Pancreas (tissue), 10 donors: ENCODE measurements around the gene TBC1D3B. TPM values are rescaled to one million over a fixed set of nuclear protein-coding genes. Genes with fewer than 3 reads are reported as not detected.

Experiments
- ATAC-seq, 4 donors: fragments of 200-7000 bp; cut with Tn5 transposase; one replicate each; pipeline versions ENCODE4 v1.8.0 to v1.9.1; 2020; ENCODE audit warnings: mild to moderate bottlenecking in 4 of 4, moderate library complexity in 4 of 4
- DNase-seq, 6 donors: peaks; one replicate each; pipeline ENCODE4 v3.0.0-alpha.2; 2020
- FAIRE-seq: peaks from 2 replicates; lab custom pipeline; 2012; peaks lifted over from hg19 to GRCh38; lab: Jason Lieb, UNC
- H3K27ac ChIP-seq, 4 donors: fragments of 200-600 bp; sonication (generic); 1 replicate in 3 of 4; 2 replicates in 1 of 4; pipeline versions ENCODE4 v1.5.0 to v1.8.0; 2020
- H3K27me3 ChIP-seq, 4 donors: fragments of 200-600 bp; one replicate each; pipeline ENCODE4 v1.8.0; 2021
- H3K36me3 ChIP-seq, 3 donors: fragments of 200-600 bp; sonication (generic) in 1 of 3; one replicate each; pipeline versions ENCODE4 v1.5.0 to v1.8.0; 2020 to 2021
- H3K4me1 ChIP-seq, 3 donors: fragments of 200-600 bp; one replicate each; pipeline ENCODE4 v1.8.0; 2021
- H3K4me3 ChIP-seq, 4 donors: fragments of 200-600 bp; sonication (generic) in 2 of 4; one replicate each; pipeline versions ENCODE4 v1.5.0 to v1.8.0; 2020 to 2021
- H3K9me3 ChIP-seq, 4 donors: fragments of 200-600 bp; one replicate each; pipeline ENCODE4 v1.8.0; 2021
- WGBS, 2 donors: extraction: QIAGEN DNeasy Blood & Tissue Kit; methylation state at CpG; one replicate each; pipeline ENCODE4 v1.1.7; 2013; 5-methylcytosine and 5-hydroxymethylcytosine counted together
- intact Hi-C, 3 donors: fragments of 100-400 bp; cut with DNase I; formaldehyde crosslinking; loops; one replicate each; pipeline versions ENCODE4 v1.11.1 to v1.14.2; 2022
- polyA plus RNA-seq, 2 donors: library from polyadenylated mRNA; stranded (reverse); fragments of 200-250 nt; gene quantifications; one replicate each; pipeline ENCODE4 v1.2.3, GENCODE V29; 2013
- total RNA-seq, 6 donors: library from RNA; stranded (reverse); fragmentation: NEBNext Ultra II Directional in 4 of 6; extraction: Animal tissue kit (Norgen Biotek cat#: 25700) in 4 of 6; gene quantifications; one replicate each; pipeline versions ENCODE4 v1.2.1 to v1.2.4, GENCODE V29; 2021 to 2023
- TF ChIP-seq, protein P1 (sequence below), 4 donors: fragments of 200-600 bp; sonication (generic) in 3 of 4; IDR thresholded peaks; one replicate each; pipeline versions ENCODE4 v1.5.0 to v1.8.0; 2021; ENCODE audit warnings: antibody characterized with exemption in 4 of 4
- donor health status: healthy with polysubstance abuse.
- donor health status: DM: no; HTN: no; CAD: no; lungs with moderate emphysema.
- donor health status: DM: no; HTN: no; CAD: no.
- donor health status: control.
- donor health status: control.
- donor health status: Bipolar disorder and iron deficiency.
- donor health status: DM: yes; HTN: yes; CAD: no.
- donor health status: DM: no; HTN: no; CAD: no.
- donor health status: DM: no; HTN: no; CAD: no.
- donor health status: DM: yes; HTN: yes; CAD: no.

TBC1D3B gene
- total and polyA plus RNA-seq, 8 donors = 2.2 to 5.7 (median 3.9) TPM

- ATAC-seq = no peak
- Histone ChIP-seq H3K27ac (no peak overlapping the region), H3K36me3 (no peaks in the 10 kb centered on the region), H3K4me1 (no peaks in the 10 kb centered on the region), H3K4me3 (no peak overlapping the region), H3K27me3 (peaks cover 0 to 3% (median 0%) of the 10 kb centered on the region in 4 donors), H3K9me3 (no peaks in the 10 kb centered on the region)
- WGBS, 2 donors = 64 to 68% methylated on average over 3 of the region's 3 CpGs
- intact Hi-C loops = loop anchor here in 1 of 3 donors (5.0 kb wide), 1 partner anchor 62 kb away; no protein-coding TSS in a partner anchor
- DNase-seq = no peak
- no peak for FAIRE-seq
- TF ChIP-seq, protein P1, sequence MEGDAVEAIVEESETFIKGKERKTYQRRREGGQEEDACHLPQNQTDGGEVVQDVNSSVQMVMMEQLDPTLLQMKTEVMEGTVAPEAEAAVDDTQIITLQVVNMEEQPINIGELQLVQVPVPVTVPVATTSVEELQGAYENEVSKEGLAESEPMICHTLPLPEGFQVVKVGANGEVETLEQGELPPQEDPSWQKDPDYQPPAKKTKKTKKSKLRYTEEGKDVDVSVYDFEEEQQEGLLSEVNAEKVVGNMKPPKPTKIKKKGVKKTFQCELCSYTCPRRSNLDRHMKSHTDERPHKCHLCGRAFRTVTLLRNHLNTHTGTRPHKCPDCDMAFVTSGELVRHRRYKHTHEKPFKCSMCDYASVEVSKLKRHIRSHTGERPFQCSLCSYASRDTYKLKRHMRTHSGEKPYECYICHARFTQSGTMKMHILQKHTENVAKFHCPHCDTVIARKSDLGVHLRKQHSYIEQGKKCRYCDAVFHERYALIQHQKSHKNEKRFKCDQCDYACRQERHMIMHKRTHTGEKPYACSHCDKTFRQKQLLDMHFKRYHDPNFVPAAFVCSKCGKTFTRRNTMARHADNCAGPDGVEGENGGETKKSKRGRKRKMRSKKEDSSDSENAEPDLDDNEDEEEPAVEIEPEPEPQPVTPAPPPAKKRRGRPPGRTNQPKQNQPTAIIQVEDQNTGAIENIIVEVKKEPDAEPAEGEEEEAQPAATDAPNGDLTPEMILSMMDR (IDR thresholded peaks at IDR 0.05) = no peak
Measured at GRCh38 chr17:36120221-36120620, 56.2 kb downstream of the TBC1D3B start.

- Histone ChIP-seq H3K4me1 (no peaks in the 10 kb centered on the region), H3K4me3 (no peak overlapping the region), H3K9me3 (no peaks in the 10 kb centered on the region), H3K27ac (no peak overlapping the region), H3K36me3 (no peaks in the 10 kb centered on the region), H3K27me3 (peaks cover 0 to 3% (median 0%) of the 10 kb centered on the region in 4 donors)
- TF ChIP-seq, protein P1 (IDR thresholded peaks at IDR 0.05) = no peak
- no peak for DNase-seq
- no peak for ATAC-seq
- no peak for FAIRE-seq
- intact Hi-C loops = no loop called here
- 82 to 86% methylated on average over 12 of the region's 12 CpGs for WGBS, 2 donors
Measured at GRCh38 chr17:36118477-36119353, 57.7 kb downstream of the TBC1D3B start.

- Histone ChIP-seq H3K9me3 (no peaks in the 10 kb centered on the region), H3K4me1 (no peaks in the 10 kb centered on the region), H3K27me3 (peaks cover 0 to 3% (median 0%) of the 10 kb centered on the region in 4 donors), H3K4me3 (no peak overlapping the region), H3K27ac (no peak overlapping the region), H3K36me3 (no peaks in the 10 kb centered on the region)
- TF ChIP-seq, protein P1 (IDR thresholded peaks at IDR 0.05) = no peak
- intact Hi-C loops = no loop called here
- WGBS, 2 donors = 29 to 48% methylated on average over 5 of the region's 5 CpGs
- no peak for DNase-seq
- no peak for FAIRE-seq
- no peak for ATAC-seq
Measured at GRCh38 chr17:36117505-36118382, 58.7 kb downstream of the TBC1D3B start.

Other genes with a start within 250 kb of the TBC1D3B start
- under 1 TPM in 1 of 6 donors, not detected in 5; 0.31 TPM for gene RDM1, start 245.9 kb downstream of the TBC1D3B start, total RNA-seq
- not detected for gene RDM1, start 245.9 kb downstream of the TBC1D3B start, polyA plus RNA-seq
- gene LYZL6, start 232.9 kb downstream of the TBC1D3B start, total RNA-seq = not detected
- gene LYZL6, start 232.9 kb downstream of the TBC1D3B start, polyA plus RNA-seq = not detected
- gene CCL16, start 195.1 kb downstream of the TBC1D3B start, total RNA-seq = not detected
- under 1 TPM; 0.14 to 0.30 TPM for gene CCL16, start 195.1 kb downstream of the TBC1D3B start, polyA plus RNA-seq
- 10 to 100 TPM in 1 of 6 donors, 1 to 10 TPM in 5; 1.9 to 11.5 (median 5.0) TPM for gene CCL14, start 189.9 kb downstream of the TBC1D3B start, total RNA-seq
- 10 to 100 TPM in 1 of 2 donors, 1 to 10 TPM in 1; 5.7 to 53.7 TPM for gene CCL14, start 189.9 kb downstream of the TBC1D3B start, polyA plus RNA-seq
- gene CCL15, start 175.1 kb downstream of the TBC1D3B start, total RNA-seq = under 1 TPM in 3 of 6 donors, not detected in 3; 0.32 to 0.55 (median 0.32) TPM
- gene CCL15, start 175.1 kb downstream of the TBC1D3B start, polyA plus RNA-seq = under 1 TPM in 1 of 2 donors, not detected in 1; 0.59 TPM
- 1 to 10 TPM in 2 of 6 donors, under 1 TPM in 2, not detected in 2; 0.39 to 2.2 (median 0.93) TPM for gene CCL23, start 158.7 kb downstream of the TBC1D3B start, total RNA-seq
- gene CCL23, start 158.7 kb downstream of the TBC1D3B start, polyA plus RNA-seq = under 1 TPM; 0.46 to 0.70 TPM
- gene CCL18, start 112.4 kb downstream of the TBC1D3B start, total RNA-seq = 1 to 10 TPM in 2 of 6 donors, under 1 TPM in 2, not detected in 2; 0.13 to 1.5 (median 1.1) TPM
- gene CCL18, start 112.4 kb downstream of the TBC1D3B start, polyA plus RNA-seq = not detected
- gene CCL3, start 86.5 kb downstream of the TBC1D3B start, total RNA-seq = 1 to 10 TPM in 4 of 6 donors, under 1 TPM in 2; 0.28 to 3.5 (median 1.2) TPM
- gene CCL3, start 86.5 kb downstream of the TBC1D3B start, polyA plus RNA-seq = under 1 TPM; 0.56 to 0.76 TPM
- 1 to 10 TPM in 4 of 6 donors, under 1 TPM in 2; 0.28 to 2.0 (median 1.5) TPM for gene CCL4, start 72.8 kb downstream of the TBC1D3B start, total RNA-seq
- under 1 TPM; 0.47 to 0.99 TPM for gene CCL4, start 72.8 kb downstream of the TBC1D3B start, polyA plus RNA-seq
- gene CCL3L1, start 20.1 kb upstream of the TBC1D3B start, total RNA-seq = under 1 TPM in 3 of 6 donors, not detected in 3; 0.32 to 0.44 (median 0.43) TPM
- gene CCL3L1, start 20.1 kb upstream of the TBC1D3B start, polyA plus RNA-seq = under 1 TPM in 1 of 2 donors, not detected in 1; 0.38 TPM
- gene CCL4L2, start 34.4 kb upstream of the TBC1D3B start, total RNA-seq = under 1 TPM in 2 of 6 donors, not detected in 4; 0.76 to 0.90 TPM
- gene CCL4L2, start 34.4 kb upstream of the TBC1D3B start, polyA plus RNA-seq = under 1 TPM in 1 of 2 donors, not detected in 1; 0.16 TPM
- under 1 TPM in 5 of 6 donors, not detected in 1; 0.16 to 0.55 (median 0.28) TPM for gene TBC1D3I, start 87.9 kb upstream of the TBC1D3B start, total RNA-seq
- gene TBC1D3I, start 87.9 kb upstream of the TBC1D3B start, polyA plus RNA-seq = under 1 TPM; 0.09 to 0.34 TPM
- 1 to 10 TPM in 1 of 6 donors, not detected in 5; 1.6 TPM for gene TBC1D3G, start 147.2 kb upstream of the TBC1D3B start, total RNA-seq
- 10 to 100 TPM in 1 of 2 donors, under 1 TPM in 1; 0.85 to 16.7 TPM for gene TBC1D3G, start 147.2 kb upstream of the TBC1D3B start, polyA plus RNA-seq
- not detected for gene TBC1D3H, start 211.8 kb upstream of the TBC1D3B start, total RNA-seq
- gene TBC1D3H, start 211.8 kb upstream of the TBC1D3B start, polyA plus RNA-seq = 1 to 10 TPM in 1 of 2 donors, not detected in 1; 2.6 TPM